Measurements from ENCODE around the gene NUMB. TPM values are rescaled to one million over a fixed set of nuclear protein-coding genes. Genes with fewer than 3 reads are reported as not detected.

Gene NUMB
- polyA plus RNA-seq, 4 donors, result 38.5 to 87.9 (median 55.4) TPM

DNA sequence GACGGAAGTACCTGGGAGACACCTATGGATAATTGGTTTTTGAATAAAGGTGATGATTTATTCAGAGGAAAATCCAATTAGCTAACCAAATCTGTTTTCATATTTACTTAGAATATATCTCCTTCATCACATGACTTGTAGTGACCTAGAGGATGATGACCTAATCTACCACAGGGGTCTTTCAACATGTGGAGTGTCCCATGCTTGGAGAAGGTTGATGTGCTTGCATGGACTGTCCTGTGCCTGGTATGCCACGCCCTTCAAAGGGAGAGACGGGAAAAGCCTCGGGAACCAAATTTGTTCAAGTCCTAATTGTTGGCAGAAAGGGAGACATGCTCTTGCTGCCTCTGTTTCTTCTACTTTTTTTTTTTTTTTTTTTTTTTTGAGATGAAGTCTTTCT is 232.8 kb downstream of the NUMB start:
- DNase-seq (no peak), FAIRE-seq (no peak)
- WGBS, 3 donors, result 86 to 93% (median 90%) methylated on average over 4 of the region's 4 CpGs
- Histone ChIP-seq H3K9me3 (ENCODE audit: control insufficient read depth in 2 of 2, insufficient read depth in 1 of 2, low read depth in 1 of 2, low read length in 1 of 2) (no peaks in the 10 kb centered on the region), H3K4me3 (ENCODE audit: low read depth in 1 of 3, low read length in 3 of 3) (no peak overlapping the region), H3K4me1 (ENCODE audit: control insufficient read depth in 3 of 3, insufficient read depth in 2 of 3, low read depth in 1 of 3, low read length in 2 of 3) (peaks cover 0 to 11% (median 0%) of the 10 kb centered on the region in 3 donors), H3K36me3 (ENCODE audit: control insufficient read depth in 3 of 3, insufficient read depth in 2 of 3, low read depth in 1 of 3, low read length in 3 of 3) (peaks cover 0 to 41% (median 16%) of the 10 kb centered on the region in 3 donors), H3K27me3 (ENCODE audit: control insufficient read depth in 3 of 3, insufficient read depth in 3 of 3, low read length in 3 of 3) (no peaks in the 10 kb centered on the region), H3K27ac (ENCODE audit: low read depth in 1 of 3, low read length in 2 of 3) (no peak overlapping the region)

Other genes starting within 250 kb of the NUMB start
- gene PAPLN, start 221.0 kb downstream of the NUMB start, polyA plus RNA-seq, result 10 to 100 TPM in 1 of 4 donors, 1 to 10 TPM in 2, under 1 TPM in 1; 0.45 to 59.2 (median 2.0) TPM
- gene RIOX1, start 32.4 kb upstream of the NUMB start, polyA plus RNA-seq, result 1 to 10 TPM; 5.4 to 7.4 (median 6.7) TPM
- 10 to 100 TPM in 2 of 4 donors, 1 to 10 TPM in 2; 3.6 to 30.0 (median 10.1) TPM for gene ACOT1, start 78.6 kb upstream of the NUMB start, polyA plus RNA-seq
- gene HEATR4, start 100.4 kb upstream of the NUMB start, polyA plus RNA-seq, result 1 to 10 TPM in 2 of 4 donors, under 1 TPM in 2; 0.03 to 4.2 (median 1.2) TPM
- gene ACOT2, start 110.7 kb upstream of the NUMB start, polyA plus RNA-seq, result 10 to 100 TPM; 25.0 to 89.9 (median 45.9) TPM
- 10 to 100 TPM in 2 of 4 donors, 1 to 10 TPM in 2; 2.5 to 12.7 (median 7.5) TPM for gene ACOT4, start 133.3 kb upstream of the NUMB start, polyA plus RNA-seq
- under 1 TPM in 2 of 4 donors, not detected in 2; 0.04 to 0.54 TPM for gene ACOT6, start 154.0 kb upstream of the NUMB start, polyA plus RNA-seq
- 1 to 10 TPM in 3 of 4 donors, under 1 TPM in 1; 0.54 to 5.4 (median 3.0) TPM for gene DNAL1, start 186.4 kb upstream of the NUMB start, polyA plus RNA-seq

All from small intestine (tissue), 7 donors.